Measurements from ENCODE around the gene PARL. TPM values are rescaled to one million over a fixed set of nuclear protein-coding genes. Genes with fewer than 3 reads are reported as not detected.

The PARL gene
- polyA plus RNA-seq, 2 of the 4 experiments (the other 2 are of a cell fraction): 45.9 to 71.6 TPM

GRCh38 chr3:183854318-183855035 is 30.2 kb downstream of the PARL start:
- Histone ChIP-seq H3K4me3 (no peak overlapping the region), H3K4me2 (no peak overlapping the region), H3K9me3 (no peaks in the 10 kb centered on the region), H3K4me1 (no peaks in the 10 kb centered on the region), H3K27ac (no peak overlapping the region)
- DNase-seq (ENCODE audit: low read depth in 1 of 2, low spot score in 1 of 2): no peak
- 89% methylated on average over 4 of the region's 4 CpGs for WGBS (ENCODE audit: missing lambda C conversion rate)
- no peak for FAIRE-seq
- POLR2A ChIA-PET: no interaction called here
- no peak for TF ChIP-seq HEYL (CRISPR knock-in tag; IDR thresholded peaks at IDR 0.05)
- TF ChIP-seq SREBF2 (IDR thresholded peaks at IDR 0.05): no peak
- TF ChIP-seq EHMT2 (IDR thresholded peaks at IDR 0.05; ENCODE audit: low read depth): no peak
- TF ChIP-seq PHF8 (IDR thresholded peaks at IDR 0.05; ENCODE audit: borderline replicate concordance, low read depth): no peak
- no peak for TF ChIP-seq ZFP36 (IDR thresholded peaks at IDR 0.05; ENCODE audit: borderline replicate concordance, partially characterized antibody)
- TF ChIP-seq, protein P1, sequence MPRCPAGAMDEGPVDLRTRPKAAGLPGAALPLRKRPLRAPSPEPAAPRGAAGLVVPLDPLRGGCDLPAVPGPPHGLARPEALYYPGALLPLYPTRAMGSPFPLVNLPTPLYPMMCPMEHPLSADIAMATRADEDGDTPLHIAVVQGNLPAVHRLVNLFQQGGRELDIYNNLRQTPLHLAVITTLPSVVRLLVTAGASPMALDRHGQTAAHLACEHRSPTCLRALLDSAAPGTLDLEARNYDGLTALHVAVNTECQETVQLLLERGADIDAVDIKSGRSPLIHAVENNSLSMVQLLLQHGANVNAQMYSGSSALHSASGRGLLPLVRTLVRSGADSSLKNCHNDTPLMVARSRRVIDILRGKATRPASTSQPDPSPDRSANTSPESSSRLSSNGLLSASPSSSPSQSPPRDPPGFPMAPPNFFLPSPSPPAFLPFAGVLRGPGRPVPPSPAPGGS (IDR thresholded peaks at IDR 0.05): no peak
- no peak for TF ChIP-seq ZSCAN20 (CRISPR knock-in tag; IDR thresholded peaks at IDR 0.05)
- no peak for TF ChIP-seq HOXB13 (CRISPR knock-in tag; IDR thresholded peaks at IDR 0.05; ENCODE audit: low read depth)
- TF ChIP-seq RFX5 (IDR thresholded peaks at IDR 0.05): no peak
- TF ChIP-seq, protein P2, sequence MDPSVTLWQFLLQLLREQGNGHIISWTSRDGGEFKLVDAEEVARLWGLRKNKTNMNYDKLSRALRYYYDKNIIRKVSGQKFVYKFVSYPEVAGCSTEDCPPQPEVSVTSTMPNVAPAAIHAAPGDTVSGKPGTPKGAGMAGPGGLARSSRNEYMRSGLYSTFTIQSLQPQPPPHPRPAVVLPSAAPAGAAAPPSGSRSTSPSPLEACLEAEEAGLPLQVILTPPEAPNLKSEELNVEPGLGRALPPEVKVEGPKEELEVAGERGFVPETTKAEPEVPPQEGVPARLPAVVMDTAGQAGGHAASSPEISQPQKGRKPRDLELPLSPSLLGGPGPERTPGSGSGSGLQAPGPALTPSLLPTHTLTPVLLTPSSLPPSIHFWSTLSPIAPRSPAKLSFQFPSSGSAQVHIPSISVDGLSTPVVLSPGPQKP (IDR thresholded peaks at IDR 0.05; ENCODE audit: low read depth, low read length): no peak
- CTCF ChIA-PET: interaction anchor here (0.6 kb wide), 1 partner anchor 22 kb away, joined by 3 read pairs; no protein-coding TSS in a partner anchor
- ATAC-seq: no peak

DNA sequence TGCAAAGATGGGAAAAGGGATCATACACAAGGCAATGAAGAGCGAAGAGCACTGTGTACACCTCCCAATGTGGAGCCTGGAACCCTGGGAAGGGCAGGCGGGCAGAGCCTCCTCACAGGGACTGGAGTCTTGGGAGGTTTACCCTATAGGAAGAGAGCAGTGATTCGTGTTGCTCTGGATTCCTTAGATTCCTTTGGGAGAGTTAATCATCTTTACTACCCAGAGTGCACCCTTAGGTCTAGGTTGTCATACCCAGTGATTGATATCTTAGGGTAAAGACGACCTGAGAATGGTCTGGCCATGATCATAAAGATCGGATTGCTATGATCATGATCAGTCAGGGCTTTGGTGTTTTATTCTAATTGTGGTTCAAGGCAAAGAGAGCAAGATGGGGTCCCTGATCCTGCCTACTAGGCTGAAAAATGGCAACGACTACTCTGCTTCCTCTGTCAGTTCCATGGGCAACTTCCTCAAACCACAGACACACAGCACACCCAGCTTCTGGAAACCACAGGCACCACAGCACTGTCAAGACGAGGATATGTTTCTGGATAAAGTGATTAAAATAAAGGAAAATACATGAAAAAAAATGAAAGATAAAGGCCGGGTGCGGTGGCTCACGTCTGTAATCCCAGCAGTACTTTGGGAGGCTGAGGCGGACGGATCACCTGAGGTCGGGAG is 38.9 kb downstream of the PARL start:
- no peak for TF ChIP-seq FOSB (CRISPR knock-in tag; IDR thresholded peaks at IDR 0.05)
- no peak for TF ChIP-seq RARB (CRISPR knock-in tag; IDR thresholded peaks at IDR 0.05)
- no peak for TF ChIP-seq PHF8 (IDR thresholded peaks at IDR 0.05; ENCODE audit: borderline replicate concordance, low read depth)
- TF ChIP-seq CHD2 (IDR thresholded peaks at IDR 0.05; ENCODE audit: low read length, partially characterized antibody): no peak
- no peak for TF ChIP-seq FOSL2 (IDR thresholded peaks at IDR 0.05)
- TF ChIP-seq FOSL2 (CRISPR knock-in tag; IDR thresholded peaks at IDR 0.05): no peak
- no peak for TF ChIP-seq BHLHE40 (IDR thresholded peaks at IDR 0.05; ENCODE audit: low read depth, low read length)
- TF ChIP-seq KDM5A (IDR thresholded peaks at IDR 0.05): no peak
- TF ChIP-seq EP300 (IDR thresholded peaks at IDR 0.05): no peak
- TF ChIP-seq RFX5 (IDR thresholded peaks at IDR 0.05): no peak
- TF ChIP-seq NFE2L2 (conservative IDR thresholded peaks at IDR 0.05; ENCODE audit: low read length): no peak
- TF ChIP-seq NPAS2 (CRISPR knock-in tag; IDR thresholded peaks at IDR 0.05; ENCODE audit: borderline replicate concordance): no peak
- TF ChIP-seq, protein P2 (IDR thresholded peaks at IDR 0.05; ENCODE audit: low read depth, low read length): no peak
- no peak for TF ChIP-seq JUN (IDR thresholded peaks at IDR 0.05)
- TF ChIP-seq HEYL (CRISPR knock-in tag; IDR thresholded peaks at IDR 0.05): no peak
- no peak for TF ChIP-seq RNF2 (IDR thresholded peaks at IDR 0.05; ENCODE audit: borderline replicate concordance, low read depth)
- TF ChIP-seq ZFP36 (IDR thresholded peaks at IDR 0.05; ENCODE audit: borderline replicate concordance, partially characterized antibody): no peak
- Histone ChIP-seq H3K27ac (no peak overlapping the region), H3K4me3 (no peak overlapping the region), H3K4me1 (peaks cover 16% of the 10 kb centered on the region), H3K4me2 (no peak overlapping the region), H3K9me3 (no peaks in the 10 kb centered on the region)
- CTCF ChIA-PET: interaction anchor here (1.2 kb wide), 1 partner anchor 58 kb away, joined by 3 read pairs; no protein-coding TSS in a partner anchor
- WGBS (ENCODE audit: missing lambda C conversion rate): 77% methylated on average over 13 of the region's 13 CpGs
- POLR2A ChIA-PET: no interaction called here
- FAIRE-seq (no peak), DNase-seq (ENCODE audit: low read depth in 1 of 2, low spot score in 1 of 2) (no peak), ATAC-seq (peak in 1 of 2 experiments; percentile 67; a peak in 3 of 6 replicates)

Data from A549 (cell line).